CD14-positive monocyte (primary cell): ENCODE data around the gene ASCL2. TPM values are rescaled to one million over a fixed set of nuclear protein-coding genes. Genes with fewer than 3 reads are reported as not detected.
A peak's percentile ranks its signal among the peaks of the same experiment; 100 is the strongest.

Experiments used
- DNase-seq, 3 donors: peaks; one replicate each; pipeline ENCODE4 v3.0.0-alpha.2; 2011 to 2022
- H2AFZ ChIP-seq: 2 replicates; pipeline ENCODE4 v1.6.0; 2012; ENCODE audit warnings: mild to moderate bottlenecking, low read depth, low read length, inconsistent platforms; ENCODE audit not compliant: insufficient read depth, poor library complexity, severe bottlenecking
- H3K27ac ChIP-seq, 2 donors: 1 replicate in 1 of 2; 2 replicates in 1 of 2; pipeline ENCODE4 v1.5.1; 2012 to 2013; ENCODE audit warnings: low read length in 2 of 2, control low read depth in 1 of 2, inconsistent platforms in 1 of 2, low read depth in 1 of 2, mild to moderate bottlenecking in 1 of 2
- H3K27me3 ChIP-seq, 2 donors: one replicate each; pipeline versions ENCODE4 v1.6.0 to v1.6.1; 2011 to 2013; ENCODE audit warnings: low read length in 2 of 2; ENCODE audit not compliant: control insufficient read depth in 2 of 2, insufficient read depth in 2 of 2
- H3K36me3 ChIP-seq, 2 donors: replicated peaks in 1 of 2; 1 replicate in 1 of 2; 2 replicates in 1 of 2; pipeline versions ENCODE4 v1.5.1 to v1.6.1; 2012 to 2013; ENCODE audit warnings: low read length in 2 of 2, control low read depth in 1 of 2, inconsistent platforms in 1 of 2, mild to moderate bottlenecking in 1 of 2; ENCODE audit not compliant: insufficient read depth in 2 of 2, control insufficient read depth in 1 of 2
- H3K4me1 ChIP-seq, 2 donors: 1 replicate in 1 of 2; 2 replicates in 1 of 2; pipeline versions ENCODE4 v1.5.1 to v1.6.1; 2012 to 2013; ENCODE audit warnings: low read length in 2 of 2, control low read depth in 1 of 2, inconsistent platforms in 1 of 2, mild to moderate bottlenecking in 1 of 2, moderate library complexity in 1 of 2; ENCODE audit not compliant: insufficient read depth in 2 of 2, control insufficient read depth in 1 of 2
- H3K4me2 ChIP-seq: replicated peaks from 2 replicates; pipeline ENCODE3; 2012; ENCODE audit warnings: low read length, moderate library complexity, mild to moderate bottlenecking; ENCODE audit not compliant: poor library complexity, severe bottlenecking; ENCODE audit errors: extremely low read depth
- H3K4me3 ChIP-seq, 3 experiments: fragments of 200-600 bp in 1 of 3; sonication (generic) in 1 of 3; replicated peaks in 1 of 3; 1 replicate in 2 of 3; 2 replicates in 1 of 3; pipeline ENCODE4 v1.5.1; 2011 to 2013; ENCODE audit warnings: low read length in 3 of 3, mild to moderate bottlenecking in 3 of 3, control low read depth in 2 of 3, low read depth in 2 of 3, inconsistent platforms in 1 of 3, moderate library complexity in 1 of 3
- H3K79me2 ChIP-seq: 2 replicates; pipeline ENCODE4 v1.6.0; 2012; ENCODE audit warnings: mild to moderate bottlenecking, control low read depth, inconsistent platforms, low read length, moderate library complexity; ENCODE audit not compliant: insufficient read depth
- H3K9ac ChIP-seq: 2 replicates; pipeline ENCODE4 v1.6.0; 2017; ENCODE audit warnings: low read length, mild to moderate bottlenecking; ENCODE audit not compliant: insufficient read depth, poor library complexity, severe bottlenecking
- H3K9me3 ChIP-seq, 2 donors: replicated peaks in 1 of 2; 1 replicate in 1 of 2; 2 replicates in 1 of 2; pipeline versions ENCODE4 v1.5.1 to v1.6.1; 2012 to 2013; ENCODE audit warnings: low read length in 2 of 2, control low read depth in 1 of 2; ENCODE audit not compliant: control insufficient read depth in 1 of 2, insufficient read depth in 1 of 2
- H4K20me1 ChIP-seq: 2 replicates; pipeline ENCODE4 v1.6.0; 2012; ENCODE audit warnings: mild to moderate bottlenecking, low read length, control low read depth, moderate library complexity; ENCODE audit not compliant: insufficient read depth
- H3K27ac Mint-ChIP-seq, 7 donors: one replicate each; pipeline ENCODE4 v1.8.0; 2020; ENCODE audit warnings: mild to moderate bottlenecking in 7 of 7, mixed read lengths in 7 of 7, moderate library complexity in 6 of 7, inconsistent platforms in 2 of 7
- H3K27me3 Mint-ChIP-seq, 3 donors: one replicate each; pipeline ENCODE4 v1.8.0; 2021 to 2022; ENCODE audit warnings: low read depth in 3 of 3, mild to moderate bottlenecking in 3 of 3, mixed read lengths in 3 of 3, moderate library complexity in 3 of 3, inconsistent platforms in 1 of 3
- H3K36me3 Mint-ChIP-seq, 2 donors: one replicate each; pipeline ENCODE4 v1.8.0; 2020; ENCODE audit warnings: mixed read lengths in 2 of 2, inconsistent platforms in 1 of 2, mild to moderate bottlenecking in 1 of 2
- H3K4me1 Mint-ChIP-seq: one replicate; pipeline ENCODE4 v1.8.0; 2020; ENCODE audit warnings: mild to moderate bottlenecking, mixed read lengths
- H3K4me3 Mint-ChIP-seq, 2 donors: one replicate each; pipeline ENCODE4 v1.8.0; 2020; ENCODE audit warnings: mild to moderate bottlenecking in 2 of 2, mixed read lengths in 2 of 2, moderate library complexity in 1 of 2
- H3K9me3 Mint-ChIP-seq, 7 donors: one replicate each; pipeline ENCODE4 v1.8.0; 2020 to 2022; ENCODE audit warnings: mixed read lengths in 7 of 7, mild to moderate bottlenecking in 6 of 7, moderate library complexity in 6 of 7, inconsistent platforms in 2 of 7
- CTCF ChIP-seq: fragments of 200-600 bp; IDR thresholded peaks from one replicate; pipeline ENCODE4 v1.8.0; 2022; ENCODE audit warnings: antibody characterized with exemption, mild to moderate bottlenecking
- WGBS: methylation state at CpG from one replicate; pipeline ENCODE4 v1.1.5; 2013; ENCODE audit warnings: missing lambda C conversion rate; ENCODE audit not compliant: insufficient coverage; 5-methylcytosine and 5-hydroxymethylcytosine counted together
- intact Hi-C, 2 donors: fragments of 100-400 bp; cut with micrococcal nuclease; formaldehyde crosslinking; loops; one replicate each; pipeline versions ENCODE4 v1.15.0 to v1.15.1; 2023
- polyA plus RNA-seq, 3 donors: library from polyadenylated mRNA; depleted of rRNA in 1 of 3; unstranded in 2 of 3; stranded (reverse) in 1 of 3; fragments of 300-500 nt in 2 of 3; fragments of >200 nt in 1 of 3; fragmentation: Illumina TruSeq in 2 of 3; gene quantifications; 1 replicate in 2 of 3; 2 replicates in 1 of 3; pipeline ENCODE4 v1.2.3, GENCODE V29; 2012 to 2021

Gene ASCL2
- polyA plus RNA-seq, 3 donors, result 5.7 to 11.4 (median 8.3) TPM

GRCh38 chr11:2271077-2271326 is 614 bp upstream of the ASCL2 start:
- Mint-ChIP-seq H3K4me3 (peak overlapping the region in 1 of 2 donors; percentile 42), H3K27ac (peak overlapping the region in 1 of 7 donors; percentile 63), H3K36me3 (peaks cover 3 to 4% of the 10 kb centered on the region in 2 donors), H3K9me3 (peaks cover 2 to 12% (median 4%) of the 10 kb centered on the region in 7 donors), H3K4me1 (peaks cover 24% of the 10 kb centered on the region), H3K27me3 (peaks cover 16 to 38% (median 17%) of the 10 kb centered on the region in 3 donors)
- intact Hi-C loops, result no loop called here
- Histone ChIP-seq H3K9me3 (peaks cover 0 to 2% of the 10 kb centered on the region in 2 donors), H4K20me1 (no peaks in the 10 kb centered on the region), H3K27ac (peak overlapping the region in 1 of 2 donors; percentile 84), H3K4me3 (peak overlapping the region in 1 of 3 experiments; percentile 73), H3K27me3 (peaks cover 0 to 14% of the 10 kb centered on the region in 2 donors), H3K4me1 (peaks cover 37 to 55% of the 10 kb centered on the region in 2 donors), H3K36me3 (no peaks in the 10 kb centered on the region), H3K79me2 (no peaks in the 10 kb centered on the region), H3K4me2 (peak overlapping the region; percentile 76), H3K9ac (peak overlapping the region; percentile 32), H2AFZ (peak overlapping the region; percentile 81)
- peak; percentile 78 to 88 (median 86) for DNase-seq
- under 1% methylated on average over 28 of the region's 28 CpGs for WGBS
- no peak for TF ChIP-seq CTCF

GRCh38 chr11:2269601-2270321 is 627 bp downstream of the ASCL2 start:
- H3K27ac ChIP-seq, result peak overlapping the region; percentile 70 to 84
- Mint-ChIP-seq H3K27ac (peak overlapping the region in 6 of 7 donors; percentile 40 to 92 (median 82)), H3K9me3 (peaks cover 0 to 12% (median 4%) of the 10 kb centered on the region in 7 donors), H3K27me3 (peaks cover 13 to 35% (median 13%) of the 10 kb centered on the region in 3 donors), H3K4me1 (peaks cover 35% of the 10 kb centered on the region), H3K36me3 (peaks cover 3 to 4% of the 10 kb centered on the region in 2 donors), H3K4me3 (peak overlapping the region; percentile 73 to 84)
- peaks cover 49 to 68% of the 10 kb centered on the region in 2 donors for H3K4me1 ChIP-seq
- peak overlapping the region; percentile 76 for H3K4me2 ChIP-seq
- H3K79me2 ChIP-seq, result no peaks in the 10 kb centered on the region
- H3K27me3 ChIP-seq, result peaks cover 0 to 14% of the 10 kb centered on the region in 2 donors
- H3K4me3 ChIP-seq, result peak overlapping the region; percentile 35 to 73 (median 38)
- peak; percentile 16 for TF ChIP-seq CTCF
- peaks cover 0 to 2% of the 10 kb centered on the region in 2 donors for H3K9me3 ChIP-seq
- intact Hi-C loops, result loop anchor here (5.0 kb wide), 2 partner anchors 33 to 133 kb away; partner anchors contain the start of genes TSSC4 (in 2 of the 2), C11orf21 (in 1 of the 2) and TSPAN32 (in 1 of the 2)
- H2AFZ ChIP-seq, result peak overlapping the region; percentile 81
- no peaks in the 10 kb centered on the region for H3K36me3 ChIP-seq
- H3K9ac ChIP-seq, result peak overlapping the region; percentile 74
- peak; percentile 61 to 71 (median 62) for DNase-seq
- H4K20me1 ChIP-seq, result no peaks in the 10 kb centered on the region
- WGBS, result 1% methylated on average over 95 of the region's 104 CpGs
